HG03442 (cell line): ENCODE measurements around the gene NRN1.
"Not testable (repeated sequence)": the region's sequence is repeated elsewhere in the genome, so short reads cannot be mapped to it uniquely, and the experiment has no call there.

ENCODE experiments used
- ATAC-seq: cut with Tn5 transposase; IDR thresholded peaks from one replicate; pipeline ENCODE4 v1.9.1; 2021; ENCODE audit warnings: mild to moderate bottlenecking, moderate library complexity; ENCODE audit not compliant: unreplicated experiment

NRN1 gene, protein sequence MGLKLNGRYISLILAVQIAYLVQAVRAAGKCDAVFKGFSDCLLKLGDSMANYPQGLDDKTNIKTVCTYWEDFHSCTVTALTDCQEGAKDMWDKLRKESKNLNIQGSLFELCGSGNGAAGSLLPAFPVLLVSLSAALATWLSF

DNA sequence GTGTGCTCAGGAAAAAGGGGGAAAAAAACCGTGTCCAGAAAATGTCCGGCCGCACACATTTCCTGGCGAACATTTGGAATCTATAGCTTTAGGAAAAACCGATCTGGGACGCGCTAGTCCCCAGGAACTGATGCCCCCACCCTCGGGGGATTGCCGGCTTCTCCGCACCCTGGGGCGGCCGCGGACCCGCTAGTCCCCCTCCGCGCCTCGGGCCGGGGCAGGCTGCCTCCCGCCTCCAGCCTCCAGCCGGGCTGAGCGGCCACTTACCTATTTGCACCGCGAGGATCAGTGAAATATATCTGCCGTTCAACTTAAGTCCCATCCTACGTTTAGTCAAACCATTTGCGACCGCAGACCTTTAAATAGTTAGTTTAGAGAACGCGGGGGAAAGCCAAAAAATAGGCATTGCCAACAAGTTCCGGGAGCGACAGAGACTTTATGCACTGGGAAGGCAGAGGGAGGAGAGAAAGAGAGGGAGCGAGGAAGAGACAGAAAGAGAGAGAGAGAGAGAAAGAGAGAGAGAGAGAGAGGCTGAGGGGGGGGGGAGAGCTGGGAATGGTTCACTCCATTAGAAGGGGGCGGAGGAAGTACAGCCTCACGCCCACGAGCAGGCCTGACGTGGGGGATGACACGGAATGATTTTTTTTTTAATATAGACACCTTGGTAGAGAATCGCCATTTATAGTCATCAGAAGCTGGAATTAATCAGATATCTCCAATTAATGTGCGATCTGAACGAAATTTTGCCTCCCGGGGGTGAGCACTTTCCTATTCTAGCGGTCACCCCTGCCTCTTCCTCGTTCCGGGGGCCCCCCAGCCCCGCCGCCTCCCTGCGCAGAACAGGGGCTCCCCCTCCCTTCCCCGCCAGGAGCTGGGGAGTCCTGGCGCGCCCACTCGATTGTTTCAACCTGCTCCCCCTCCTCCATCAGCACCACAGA lies at the start of gene NRN1:
NRN1 (minus strand) TSS at position 498 of the 938 bp plus-strand sequence; CDS start at position 322, 176 bp downstream.
- no peak for ATAC-seq

DNA sequence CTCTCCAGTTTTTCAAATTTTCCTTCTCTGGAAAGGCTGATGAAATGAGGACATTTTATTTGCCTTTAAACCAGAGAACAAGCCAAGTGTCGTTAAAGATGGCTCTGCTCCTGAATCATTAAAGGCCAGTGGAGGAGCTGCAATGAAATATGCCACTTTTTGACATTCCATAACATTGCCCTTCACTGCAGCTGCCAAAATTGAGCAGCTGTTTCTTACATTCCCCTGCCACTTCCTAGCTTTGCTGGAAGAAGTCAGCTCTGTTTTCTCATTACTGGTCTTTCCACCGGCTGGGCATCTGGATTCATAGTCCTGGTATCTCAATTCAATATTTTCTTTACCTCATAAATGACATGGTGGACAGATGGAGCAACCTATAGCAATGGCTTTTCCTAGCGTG lies 45.5 kb upstream of the NRN1 start:
- no peak for ATAC-seq

DNA sequence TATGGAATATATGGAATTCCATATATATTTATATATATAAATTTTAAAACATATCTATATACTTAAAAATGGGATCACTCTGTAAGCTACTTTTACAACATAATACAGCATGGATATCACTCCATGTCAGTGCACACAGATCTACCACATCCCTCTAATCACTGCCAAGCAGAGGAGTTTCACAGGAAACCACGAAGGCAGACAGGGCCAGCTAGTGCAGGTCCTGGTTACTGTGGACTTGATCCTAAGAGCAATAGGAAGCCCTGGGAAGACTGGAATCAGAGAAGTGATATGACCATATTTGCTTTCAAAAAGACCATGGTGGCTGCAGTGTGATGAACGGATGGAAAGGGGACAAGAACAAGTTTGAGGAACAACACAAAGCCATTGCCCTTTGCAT lies 40.0 kb upstream of the NRN1 start:
- ATAC-seq, result no peak

DNA sequence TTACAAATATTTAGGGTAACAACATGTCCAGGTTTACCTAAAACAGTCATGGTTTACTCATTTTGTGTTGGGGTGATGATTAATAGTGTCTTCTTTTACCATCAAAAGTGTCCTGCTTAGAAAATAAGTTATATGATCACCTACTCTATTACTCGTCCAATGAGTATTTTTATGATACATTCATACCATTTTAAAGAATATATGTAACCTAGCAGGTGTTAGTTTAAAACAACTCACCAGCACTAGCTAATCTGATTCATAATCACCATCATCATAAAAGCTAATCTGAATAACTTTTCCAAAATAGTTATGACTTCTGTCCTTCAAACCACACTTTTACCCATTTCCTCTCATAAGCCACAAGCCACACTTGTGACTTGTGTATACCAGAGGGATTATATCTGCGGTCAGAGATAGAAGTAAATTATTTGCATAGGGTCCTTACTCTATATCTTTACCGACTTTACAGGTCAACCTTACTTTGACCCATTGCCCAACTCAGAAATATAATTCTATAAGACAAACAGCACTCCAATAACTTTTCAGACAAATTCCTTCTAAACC lies 33.3 kb upstream of the NRN1 start:
- ATAC-seq, result no peak

DNA sequence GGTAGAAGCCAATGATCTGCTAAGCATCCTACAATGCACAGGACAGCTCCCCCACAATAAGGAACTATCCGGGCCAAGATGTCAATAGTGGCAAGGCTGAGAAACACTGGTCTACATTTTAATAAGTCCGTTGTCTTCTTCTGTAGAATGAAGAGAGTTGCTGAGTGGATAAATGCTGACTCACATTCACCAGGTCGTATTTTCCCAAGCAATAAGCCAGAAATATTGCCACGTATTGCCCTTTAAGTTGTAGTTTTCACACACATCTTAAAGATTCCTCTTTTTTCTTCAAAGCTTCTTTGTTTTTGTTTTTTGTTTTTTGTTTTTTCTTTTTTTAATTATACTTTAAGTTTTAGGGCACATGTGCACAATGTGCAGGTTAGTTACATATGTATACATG lies 30.5 kb upstream of the NRN1 start:
- no peak for ATAC-seq

DNA sequence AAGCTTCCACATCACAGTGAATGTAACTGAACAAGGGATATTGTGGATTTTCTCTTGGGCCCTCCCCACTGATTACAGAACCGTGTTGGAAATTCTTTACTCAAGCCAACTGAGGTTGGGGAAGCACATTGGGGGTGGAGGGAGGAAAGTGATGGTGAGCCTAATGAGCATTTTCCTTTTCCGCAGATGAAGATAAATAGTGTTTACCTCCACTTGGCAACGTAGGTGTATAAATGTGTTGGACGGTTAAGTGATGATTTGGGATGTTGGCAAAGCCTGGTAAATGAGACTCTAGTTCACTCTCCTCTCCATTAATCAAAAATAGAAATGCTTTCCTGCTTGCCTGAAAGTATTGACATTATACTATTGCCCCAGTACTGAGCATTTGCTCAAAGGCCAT lies 27.1 kb upstream of the NRN1 start:
- ATAC-seq, result no peak

DNA sequence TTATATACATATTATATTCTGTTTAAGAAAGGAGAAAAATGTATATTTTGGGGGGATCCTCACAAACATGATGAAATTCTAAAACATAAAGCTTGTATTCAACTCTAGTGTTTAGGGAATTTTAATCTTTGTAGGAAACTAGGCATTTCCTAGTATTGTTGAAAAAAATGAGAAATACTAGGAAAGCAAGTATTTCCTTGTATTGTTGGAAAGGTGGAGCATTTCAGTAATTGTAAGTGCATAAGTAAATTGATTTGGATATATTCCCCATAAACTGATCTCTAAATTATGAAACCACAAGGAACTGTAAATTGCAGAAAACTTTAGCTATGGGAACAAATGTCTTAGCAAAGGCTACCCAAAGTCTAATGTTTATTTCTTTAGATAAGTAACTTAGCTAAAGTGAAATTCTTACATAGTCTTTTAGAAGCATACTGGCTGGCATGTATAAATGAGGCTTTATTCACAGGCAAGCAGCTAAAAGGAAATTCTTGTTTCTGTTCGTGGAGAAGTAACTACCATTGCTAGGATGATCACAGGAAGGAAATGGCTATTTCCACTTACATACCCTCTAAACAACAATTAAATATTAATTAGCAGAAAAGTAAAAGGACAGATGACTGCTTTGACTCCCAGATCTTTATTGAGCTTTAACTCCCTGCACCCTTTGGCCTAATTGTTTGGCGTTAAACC lies 19.9 kb upstream of the NRN1 start:
- ATAC-seq, result no peak

DNA sequence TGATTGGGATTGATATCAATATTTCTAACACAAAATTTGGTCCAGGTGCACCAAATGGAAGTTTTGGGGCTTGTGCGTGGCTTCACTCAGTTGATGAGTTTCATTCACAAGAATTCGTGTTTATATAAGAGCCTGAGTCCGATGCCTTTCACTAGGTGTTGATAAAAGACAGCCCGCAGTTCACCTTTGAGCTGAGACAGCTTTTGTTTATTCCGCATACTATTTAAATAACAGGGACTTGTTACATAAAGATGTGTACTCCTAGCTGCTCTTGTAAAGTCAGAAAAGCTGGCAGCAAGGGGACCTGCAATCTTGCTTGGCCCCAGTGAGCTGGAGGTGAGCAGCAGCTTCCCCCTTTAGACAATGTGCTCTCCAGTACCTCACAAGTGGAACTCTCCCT lies 19.0 kb upstream of the NRN1 start:
- no peak for ATAC-seq

DNA sequence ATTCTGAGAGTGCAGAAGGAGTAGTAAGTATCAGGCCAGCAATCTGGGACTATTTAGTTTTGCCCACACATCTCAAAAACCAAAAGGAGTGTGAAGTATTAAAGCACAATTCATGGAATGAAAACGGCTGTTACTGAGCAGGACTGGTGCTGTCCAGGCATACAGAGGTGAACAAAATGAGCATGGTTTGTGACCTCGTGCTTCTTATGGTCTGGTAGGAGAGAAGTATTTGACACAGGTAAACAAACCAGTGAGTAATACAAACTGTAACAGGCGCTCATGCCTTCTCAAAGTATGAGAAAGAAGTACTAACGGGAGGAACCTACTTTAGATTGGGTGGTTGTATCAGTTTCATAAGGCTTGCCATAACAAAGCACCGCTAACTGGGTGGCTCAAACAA lies 17.5 kb upstream of the NRN1 start:
- ATAC-seq, result no peak

DNA sequence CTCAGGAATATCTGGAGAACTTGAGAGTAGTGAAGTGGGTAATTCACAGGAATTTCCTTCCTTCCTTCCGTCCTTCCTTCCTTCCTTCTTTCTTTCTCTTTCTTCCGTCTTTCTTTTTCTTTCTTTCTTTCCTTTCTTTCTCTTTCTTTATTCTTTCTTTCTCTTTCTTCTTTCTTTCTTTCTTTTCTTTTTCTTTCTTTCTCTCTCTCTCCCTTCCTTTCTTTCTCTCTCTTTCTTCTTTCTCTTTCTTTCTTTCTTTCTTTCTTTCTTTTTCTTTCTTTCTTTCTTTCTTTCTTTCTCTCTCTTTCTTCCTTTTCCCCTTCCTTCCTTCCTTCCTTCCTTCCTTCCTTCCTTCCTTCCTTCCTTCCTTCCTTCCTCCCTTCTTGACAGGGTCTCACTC lies 16.1 kb upstream of the NRN1 start:
- ATAC-seq, result not testable (repeated sequence)

DNA sequence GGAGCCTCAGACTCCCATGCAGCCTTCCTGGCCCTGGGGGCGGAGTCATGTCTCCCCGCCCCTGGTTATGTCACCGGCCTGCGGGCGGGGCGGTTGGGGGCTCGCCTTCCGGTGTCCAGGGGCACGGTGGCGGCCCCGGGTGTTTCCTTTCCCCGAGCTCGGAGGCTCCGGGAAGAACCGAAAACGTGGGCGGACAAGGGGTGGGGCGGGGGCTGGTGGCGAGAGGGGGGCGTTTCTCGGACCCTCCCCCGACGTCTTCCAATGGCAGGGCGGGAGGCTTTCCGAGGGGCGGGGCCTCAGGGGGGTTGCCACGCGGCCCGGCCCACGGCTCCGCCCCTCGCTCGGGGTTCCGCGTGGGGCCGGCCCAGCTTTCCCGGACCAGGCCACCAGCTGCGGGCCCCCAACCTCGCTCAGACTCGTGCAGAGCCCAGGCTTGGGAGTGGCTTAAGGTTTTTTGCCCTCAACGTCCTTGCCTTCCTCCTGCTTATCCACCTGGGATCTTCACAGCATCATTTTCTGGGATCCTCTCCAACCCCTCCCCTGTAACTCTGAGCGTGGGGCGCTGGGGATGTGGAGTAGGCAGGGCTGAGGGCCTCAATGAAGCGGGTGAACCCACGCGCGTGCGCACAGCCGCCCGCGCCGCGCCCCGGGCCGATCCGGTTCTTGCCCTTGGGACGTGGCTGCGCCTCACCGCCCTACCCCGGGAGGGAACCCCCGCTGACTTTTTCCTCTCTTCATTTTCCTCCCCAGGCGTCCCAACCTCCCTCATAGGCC lies 2.1 kb upstream of the NRN1 start:
- peak; percentile 65 for ATAC-seq

DNA sequence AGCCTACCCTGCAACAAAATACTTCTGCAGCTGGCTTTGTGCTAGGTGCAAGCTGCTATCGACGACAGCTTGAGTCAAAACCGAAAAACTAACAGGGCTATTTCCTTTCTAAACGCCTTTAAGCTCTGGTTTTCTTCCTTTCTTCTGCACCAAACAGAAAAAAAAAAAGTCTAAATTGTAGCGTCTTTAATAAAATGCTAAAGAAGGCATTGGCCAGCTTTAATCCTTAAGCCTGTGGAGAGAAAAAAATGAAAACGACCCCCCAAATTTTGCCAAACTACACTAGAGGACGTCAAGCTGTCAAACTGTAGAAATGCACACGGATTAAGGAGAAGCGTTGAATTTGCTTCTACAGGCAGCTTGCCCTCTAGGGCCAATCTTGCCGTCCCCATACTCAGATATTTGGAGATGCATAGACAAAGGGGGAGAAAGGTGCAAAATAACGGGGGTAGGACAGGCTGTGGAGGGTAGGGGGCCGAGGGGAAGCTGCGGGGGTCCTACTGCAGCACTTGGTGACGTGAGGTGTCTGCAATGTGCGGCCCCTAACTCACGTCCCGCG lies 1.4 kb upstream of the NRN1 start:
- no peak for ATAC-seq

DNA sequence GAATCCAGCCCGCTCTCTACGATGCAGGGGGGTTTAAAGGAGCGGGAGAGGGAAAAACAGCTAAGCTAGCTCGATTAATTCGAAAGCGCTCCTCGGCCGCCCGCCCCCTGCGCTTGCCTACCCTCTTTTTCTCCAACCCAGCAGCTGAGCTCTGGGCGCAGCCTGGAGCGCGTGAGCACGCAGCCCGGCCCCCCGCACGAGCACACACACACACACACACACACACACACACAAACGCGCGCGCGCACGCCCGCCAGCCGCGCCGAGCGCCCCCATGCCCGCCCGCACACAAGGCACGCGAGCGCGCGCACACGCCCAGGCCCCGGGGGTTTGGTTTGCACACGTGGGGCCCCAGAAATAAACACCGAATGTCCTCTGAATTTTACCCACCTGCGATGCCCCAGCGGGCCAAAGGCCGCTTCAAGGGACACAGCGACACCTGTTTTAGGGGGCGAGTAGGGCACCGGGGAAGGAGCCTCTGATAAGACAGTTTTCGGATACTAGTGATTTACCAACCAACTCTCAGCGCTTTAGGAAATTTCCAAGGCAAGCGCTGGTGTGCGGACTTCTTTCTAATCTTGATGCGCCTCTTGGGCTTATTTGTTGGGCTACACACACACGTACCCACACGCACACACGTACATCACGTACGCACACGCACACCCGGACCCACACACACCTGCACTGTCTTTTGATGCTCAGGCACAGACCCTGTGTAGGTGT lies 802 bp upstream of the NRN1 start:
- no peak for ATAC-seq

DNA sequence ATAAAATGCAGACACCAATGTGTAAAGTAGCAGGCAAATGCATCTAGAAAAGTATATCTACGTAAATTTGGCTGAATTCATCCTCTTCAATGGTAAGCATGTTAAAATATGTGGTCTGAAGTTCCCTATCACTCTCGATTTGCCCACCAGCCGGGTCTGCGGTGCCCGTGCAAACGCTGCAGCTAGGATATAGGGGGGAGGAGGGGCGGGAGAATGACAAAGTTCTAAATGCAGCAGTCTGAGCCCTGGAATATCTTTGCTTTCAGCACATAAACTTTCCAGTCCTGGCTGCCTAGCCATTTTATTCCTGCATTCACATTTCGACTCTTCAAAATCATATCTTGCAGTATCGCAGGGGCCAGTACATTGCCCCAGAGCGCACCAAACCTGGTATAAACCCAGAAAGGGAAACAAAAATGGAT lies 708 bp downstream of the NRN1 start:
- no peak for ATAC-seq

DNA sequence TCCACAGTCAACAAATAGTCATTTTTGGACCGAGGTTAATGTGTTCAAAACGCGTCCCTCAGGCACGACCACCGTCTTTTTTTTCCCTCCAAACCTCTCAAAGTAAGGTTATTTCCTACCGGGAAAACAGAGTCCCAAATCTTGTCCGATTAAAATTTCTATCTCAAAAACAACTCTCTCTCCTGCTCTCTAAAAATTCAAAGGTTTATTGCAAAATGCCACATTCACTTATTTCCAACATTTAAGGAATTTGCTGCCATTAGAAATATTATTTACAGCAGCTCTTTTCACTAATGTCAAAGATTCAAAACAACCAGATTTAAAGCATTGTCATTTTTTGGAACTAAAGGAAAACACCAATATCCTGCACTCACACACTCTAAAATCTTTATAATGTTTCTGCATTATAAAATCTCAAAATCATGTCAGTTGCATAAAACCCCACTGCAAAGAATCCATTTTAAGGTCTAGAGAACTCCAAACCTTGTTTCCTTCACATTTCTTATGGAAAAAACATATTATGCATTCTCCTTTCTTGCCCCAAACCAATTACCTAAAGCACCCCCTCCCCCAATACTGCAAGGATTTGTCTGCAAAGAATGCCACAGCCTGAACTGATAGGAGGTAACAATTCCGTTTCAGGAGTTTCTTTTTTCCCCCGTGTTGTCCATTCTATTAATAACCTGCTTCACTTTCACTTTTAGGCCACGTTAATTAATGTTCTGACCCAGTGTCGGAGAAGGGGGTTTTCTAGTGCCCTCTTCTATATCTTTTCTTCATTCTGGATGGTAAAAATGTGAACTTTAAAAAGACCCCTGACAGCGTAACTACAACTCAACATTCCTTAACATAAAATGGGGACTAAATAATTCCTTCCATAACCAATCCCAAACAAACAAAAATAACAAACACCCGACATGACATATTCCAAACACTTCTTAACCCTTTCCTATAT lies 1.4 kb downstream of the NRN1 start:
- no peak for ATAC-seq

DNA sequence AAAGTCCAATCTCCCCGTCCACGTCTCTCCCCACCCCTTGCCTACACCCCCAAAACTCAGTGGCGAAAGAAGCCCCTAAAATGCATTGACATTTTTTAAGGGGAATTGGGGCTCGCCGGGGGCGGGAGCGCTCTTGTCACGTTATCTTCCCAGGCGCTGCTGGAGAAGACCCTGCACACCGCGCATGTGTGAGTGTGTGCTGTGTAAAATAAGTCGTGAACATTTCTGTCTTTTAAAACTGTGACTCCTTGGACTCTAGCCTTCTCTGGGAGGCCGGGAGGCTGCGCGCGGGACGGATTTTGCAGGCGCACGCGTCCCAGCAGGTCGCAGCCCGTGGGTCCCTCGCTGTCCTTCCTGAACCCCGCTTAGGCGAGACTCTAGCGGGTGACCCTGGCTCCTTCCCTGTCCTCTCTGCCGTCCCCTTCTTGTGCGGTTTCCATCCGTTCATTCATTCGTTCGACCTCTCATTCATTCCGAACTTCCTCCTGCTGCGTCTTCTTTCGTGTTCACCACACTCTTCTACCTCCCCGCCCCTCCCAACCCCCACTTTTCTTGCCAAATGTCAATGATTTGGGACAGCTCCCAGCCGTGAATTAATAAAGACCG lies 2.2 kb downstream of the NRN1 start:
- no peak for ATAC-seq

DNA sequence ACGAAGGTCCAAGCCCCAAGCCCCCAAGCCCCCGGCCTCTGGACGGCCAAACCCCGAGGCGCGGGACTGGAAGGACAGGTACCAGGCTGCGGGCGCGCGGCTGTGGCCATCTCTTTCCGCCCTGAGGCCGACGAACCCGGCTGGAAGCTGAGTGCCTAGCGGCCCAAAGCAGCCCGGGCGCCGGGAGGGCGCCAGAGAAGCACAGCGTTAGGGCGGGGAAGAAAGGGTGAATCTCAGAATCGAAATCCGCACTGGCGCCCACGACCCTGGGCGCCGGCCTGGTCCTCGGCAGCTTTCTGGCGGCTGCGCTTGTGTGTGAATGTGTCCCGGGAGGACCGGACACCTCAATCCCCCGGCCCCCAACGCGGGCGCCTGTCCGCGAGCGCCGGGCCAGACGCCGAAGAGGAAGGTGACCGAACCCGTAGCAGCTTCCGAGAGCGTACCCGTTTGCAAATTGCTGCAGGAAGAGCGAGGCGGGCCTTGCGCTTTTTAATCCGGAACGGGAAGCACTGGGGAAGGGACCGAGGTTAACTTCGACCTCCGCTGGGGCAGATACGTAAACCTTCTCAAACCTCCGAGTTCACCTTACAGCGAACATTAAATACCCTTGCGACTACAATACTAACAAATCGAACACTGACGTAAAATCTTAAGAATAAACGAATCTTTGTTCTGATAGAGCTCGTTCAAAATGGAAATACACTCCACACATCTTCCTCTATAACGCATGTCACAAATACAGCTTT lies 2.9 kb downstream of the NRN1 start:
- ATAC-seq, result no peak
